Muscle layer of duodenum (tissue), 2 donors: ENCODE data around the gene THADA.

Experiments used
- H3K27ac ChIP-seq: one replicate; pipeline ENCODE4 v1.7.0; 2013; ENCODE audit warnings: mild to moderate bottlenecking, low read length
- H3K27me3 ChIP-seq: one replicate; pipeline ENCODE4 v1.7.0; 2013; ENCODE audit warnings: low read depth, mild to moderate bottlenecking, control low read depth, low read length
- H3K36me3 ChIP-seq, 2 donors: one replicate each; pipeline ENCODE4 v1.7.0; 2013; ENCODE audit warnings: low read length in 2 of 2, control low read depth in 1 of 2, mild to moderate bottlenecking in 1 of 2; ENCODE audit not compliant: insufficient read depth in 2 of 2, control insufficient read depth in 1 of 2
- H3K4me1 ChIP-seq, 2 donors: one replicate each; pipeline ENCODE4 v1.7.0; 2013; ENCODE audit warnings: low read length in 2 of 2, mild to moderate bottlenecking in 2 of 2, control low read depth in 1 of 2, moderate library complexity in 1 of 2; ENCODE audit not compliant: insufficient read depth in 2 of 2, control insufficient read depth in 1 of 2
- H3K4me3 ChIP-seq, 2 donors: one replicate each; pipeline ENCODE4 v1.7.0; 2013; ENCODE audit warnings: low read length in 2 of 2, low read depth in 1 of 2, mild to moderate bottlenecking in 1 of 2
- H3K9me3 ChIP-seq, 2 donors: one replicate each; pipeline ENCODE4 v1.7.0; 2013; ENCODE audit warnings: low read length in 2 of 2, control low read depth in 1 of 2, mild to moderate bottlenecking in 1 of 2; ENCODE audit not compliant: control insufficient read depth in 1 of 2
- donor health status: healthy.

The THADA gene

GRCh38 chr2:43420389-43420801 is 175.4 kb downstream of the THADA start:
- H3K27me3 ChIP-seq: no peaks in the 10 kb centered on the region
- no peak overlapping the region for H3K27ac ChIP-seq
- peaks cover 0 to 5% of the 10 kb centered on the region in 2 donors for H3K4me1 ChIP-seq
- H3K9me3 ChIP-seq: no peaks in the 10 kb centered on the region
- no peak overlapping the region for H3K4me3 ChIP-seq
- H3K36me3 ChIP-seq: no peaks in the 10 kb centered on the region

- no peaks in the 10 kb centered on the region for H3K36me3 ChIP-seq
- no peaks in the 10 kb centered on the region for H3K9me3 ChIP-seq
- no peak overlapping the region for H3K27ac ChIP-seq
- no peaks in the 10 kb centered on the region for H3K27me3 ChIP-seq
- H3K4me3 ChIP-seq: no peak overlapping the region
- H3K4me1 ChIP-seq: peaks cover under 1 to 4% of the 10 kb centered on the region in 2 donors
Observed at GRCh38 chr2:43419876-43420275, 176.0 kb downstream of the THADA start.

GRCh38 chr2:43419243-43419642 is 176.6 kb downstream of the THADA start:
- H3K27me3 ChIP-seq: no peaks in the 10 kb centered on the region
- no peaks in the 10 kb centered on the region for H3K36me3 ChIP-seq
- H3K9me3 ChIP-seq: no peaks in the 10 kb centered on the region
- H3K27ac ChIP-seq: no peak overlapping the region
- H3K4me1 ChIP-seq: peaks cover 4 to 7% of the 10 kb centered on the region in 2 donors
- H3K4me3 ChIP-seq: no peak overlapping the region

- H3K4me1 ChIP-seq: peaks cover 4 to 9% of the 10 kb centered on the region in 2 donors
- no peak overlapping the region for H3K4me3 ChIP-seq
- H3K9me3 ChIP-seq: no peaks in the 10 kb centered on the region
- no peak overlapping the region for H3K27ac ChIP-seq
- no peaks in the 10 kb centered on the region for H3K27me3 ChIP-seq
- no peaks in the 10 kb centered on the region for H3K36me3 ChIP-seq
Observed at GRCh38 chr2:43418680-43419079, 177.2 kb downstream of the THADA start.

GRCh38 chr2:43417300-43417699 is 178.5 kb downstream of the THADA start:
- no peaks in the 10 kb centered on the region for H3K9me3 ChIP-seq
- H3K4me3 ChIP-seq: no peak overlapping the region
- no peak overlapping the region for H3K27ac ChIP-seq
- H3K4me1 ChIP-seq: peaks cover 4 to 9% of the 10 kb centered on the region in 2 donors
- no peaks in the 10 kb centered on the region for H3K36me3 ChIP-seq
- H3K27me3 ChIP-seq: no peaks in the 10 kb centered on the region

- H3K9me3 ChIP-seq: no peaks in the 10 kb centered on the region
- H3K27me3 ChIP-seq: no peaks in the 10 kb centered on the region
- H3K27ac ChIP-seq: no peak overlapping the region
- H3K36me3 ChIP-seq: no peaks in the 10 kb centered on the region
- peaks cover 4 to 19% of the 10 kb centered on the region in 2 donors for H3K4me1 ChIP-seq
- H3K4me3 ChIP-seq: no peak overlapping the region
Observed at GRCh38 chr2:43415592-43415991, 180.2 kb downstream of the THADA start.

- no peaks in the 10 kb centered on the region for H3K36me3 ChIP-seq
- H3K4me1 ChIP-seq: peaks cover 4 to 19% of the 10 kb centered on the region in 2 donors
- no peaks in the 10 kb centered on the region for H3K9me3 ChIP-seq
- H3K4me3 ChIP-seq: no peak overlapping the region
- no peaks in the 10 kb centered on the region for H3K27me3 ChIP-seq
- no peak overlapping the region for H3K27ac ChIP-seq
Observed at GRCh38 chr2:43414586-43415135, 181.2 kb downstream of the THADA start.

- no peaks in the 10 kb centered on the region for H3K9me3 ChIP-seq
- no peak overlapping the region for H3K4me3 ChIP-seq
- no peaks in the 10 kb centered on the region for H3K36me3 ChIP-seq
- H3K4me1 ChIP-seq: peaks cover 4 to 19% of the 10 kb centered on the region in 2 donors
- no peaks in the 10 kb centered on the region for H3K27me3 ChIP-seq
- H3K27ac ChIP-seq: no peak overlapping the region
Observed at GRCh38 chr2:43414033-43414432, 181.8 kb downstream of the THADA start.

- no peaks in the 10 kb centered on the region for H3K9me3 ChIP-seq
- H3K4me3 ChIP-seq: no peak overlapping the region
- H3K27ac ChIP-seq: no peak overlapping the region
- H3K36me3 ChIP-seq: no peaks in the 10 kb centered on the region
- H3K4me1 ChIP-seq: peaks cover 4 to 24% of the 10 kb centered on the region in 2 donors
- H3K27me3 ChIP-seq: no peaks in the 10 kb centered on the region
Observed at GRCh38 chr2:43412114-43412753, 183.6 kb downstream of the THADA start.

- Histone ChIP-seq H3K27me3 (no peaks in the 10 kb centered on the region), H3K27ac (no peak overlapping the region), H3K4me1 (peaks cover 0 to 43% of the 10 kb centered on the region in 2 donors), H3K4me3 (no peak overlapping the region), H3K9me3 (no peaks in the 10 kb centered on the region), H3K36me3 (no peaks in the 10 kb centered on the region)
Observed at GRCh38 chr2:43410055-43410604, 185.7 kb downstream of the THADA start.

GRCh38 chr2:43408407-43409160 is 187.3 kb downstream of the THADA start:
- Histone ChIP-seq H3K36me3 (no peaks in the 10 kb centered on the region), H3K4me3 (no peak overlapping the region), H3K27ac (no peak overlapping the region), H3K9me3 (no peaks in the 10 kb centered on the region), H3K4me1 (peaks cover 0 to 39% of the 10 kb centered on the region in 2 donors), H3K27me3 (no peaks in the 10 kb centered on the region)
